COR-L47 (cell line): Measurements from ENCODE around the gene TMPRSS12.
"Not testable (repeated sequence)": the region's sequence is repeated elsewhere in the genome, so short reads cannot be mapped to it uniquely, and the experiment has no call there.

ENCODE experiments used
- DNase-seq: peaks from one replicate; lab custom pipeline; 2025; lab: John Stamatoyannopoulos, UW

TMPRSS12 gene

GRCh38 chr12:50859621-50860310 lies 17.0 kb downstream of the TMPRSS12 start:
- no peak for DNase-seq

- DNase-seq: no peak
These were observed 19.6 kb downstream of the TMPRSS12 start for GRCh38 chr12:50862316-50862715.

- DNase-seq: no peak
These were observed 22.5 kb downstream of the TMPRSS12 start for GRCh38 chr12:50865266-50865665.

GRCh38 chr12:50868881-50869280 lies 26.2 kb downstream of the TMPRSS12 start:
- DNase-seq: not testable (repeated sequence)

- DNase-seq: no peak
These were observed 39.8 kb downstream of the TMPRSS12 start for GRCh38 chr12:50882563-50882962.

- no peak for DNase-seq
These were observed 44.5 kb downstream of the TMPRSS12 start for GRCh38 chr12:50887191-50887590.

GRCh38 chr12:50888666-50889065 lies 45.9 kb downstream of the TMPRSS12 start:
- no peak for DNase-seq

GRCh38 chr12:50894241-50894640 lies 51.5 kb downstream of the TMPRSS12 start:
- no peak for DNase-seq

- no peak for DNase-seq
These were observed 59.0 kb downstream of the TMPRSS12 start for GRCh38 chr12:50901685-50902113.

- not testable (repeated sequence) for DNase-seq
These were observed 65.8 kb downstream of the TMPRSS12 start for GRCh38 chr12:50908479-50908878.

GRCh38 chr12:50912361-50912760 lies 69.6 kb downstream of the TMPRSS12 start:
- DNase-seq: not testable (repeated sequence)

GRCh38 chr12:50913224-50913623 lies 70.5 kb downstream of the TMPRSS12 start:
- DNase-seq: no peak

- no peak for DNase-seq
These were observed 72.3 kb downstream of the TMPRSS12 start for GRCh38 chr12:50914872-50915484.

GRCh38 chr12:50916292-50916691 lies 73.6 kb downstream of the TMPRSS12 start:
- no peak for DNase-seq

- no peak for DNase-seq
These were observed 76.0 kb downstream of the TMPRSS12 start for GRCh38 chr12:50918584-50919316.

- DNase-seq: no peak
These were observed 80.1 kb downstream of the TMPRSS12 start for GRCh38 chr12:50922820-50923219.

- DNase-seq: no peak
These were observed 80.8 kb downstream of the TMPRSS12 start for GRCh38 chr12:50923361-50924130.

GRCh38 chr12:50924131-50924438 lies 81.4 kb downstream of the TMPRSS12 start:
- peak; percentile 20 for DNase-seq

GRCh38 chr12:50924439-50925341 lies 82.0 kb downstream of the TMPRSS12 start:
- DNase-seq: peak; percentile 90

GRCh38 chr12:50925342-50925651 lies 82.6 kb downstream of the TMPRSS12 start:
- no peak for DNase-seq

GRCh38 chr12:50925920-50926319 lies 83.2 kb downstream of the TMPRSS12 start:
- no peak for DNase-seq

GRCh38 chr12:50926415-50926814 lies 83.7 kb downstream of the TMPRSS12 start:
- DNase-seq: no peak
